Lower lobe of right lung (tissue), 2 donors: Measurements from ENCODE around the gene AKAP8L. TPM values are rescaled to one million over a fixed set of nuclear protein-coding genes. Genes with fewer than 3 reads are reported as not detected.

Source experiments
- ATAC-seq, 2 donors: fragments of 200-7000 bp; cut with Tn5 transposase; one replicate each; pipeline ENCODE4 v1.9.1; 2020 to 2022; ENCODE audit warnings: mild to moderate bottlenecking in 2 of 2, moderate library complexity in 2 of 2
- DNase-seq: peaks from one replicate; pipeline ENCODE4 v3.0.0-alpha.2; 2020
- H3K27ac ChIP-seq: fragments of 200-600 bp; one replicate; pipeline ENCODE4 v1.8.0; 2022
- H3K27me3 ChIP-seq: fragments of 200-600 bp; one replicate; pipeline ENCODE4 v1.8.0; 2022; ENCODE audit warnings: low read depth
- H3K36me3 ChIP-seq: fragments of 200-600 bp; one replicate; pipeline ENCODE4 v1.8.0; 2022; ENCODE audit warnings: mild to moderate bottlenecking
- H3K4me1 ChIP-seq: fragments of 200-600 bp; one replicate; pipeline ENCODE4 v1.8.0; 2022
- H3K4me3 ChIP-seq: fragments of 200-600 bp; one replicate; pipeline ENCODE4 v1.8.0; 2022; ENCODE audit warnings: mild to moderate bottlenecking
- H3K9me3 ChIP-seq: fragments of 200-600 bp; one replicate; pipeline ENCODE4 v1.8.0; 2022
- intact Hi-C: fragments of 100-400 bp; cut with DNase I; formaldehyde crosslinking; loops from one replicate; pipeline ENCODE4 v1.11.0; 2022
- total RNA-seq: library from RNA; stranded (reverse); fragmentation: NEBNext Ultra II Directional; extraction: Animal tissue kit (Norgen Biotek cat#: 25700); gene quantifications from one replicate; pipeline ENCODE4 v1.2.1, GENCODE V29; 2021
- TF ChIP-seq, protein P1 (sequence below): fragments of 200-600 bp; IDR thresholded peaks from one replicate; pipeline ENCODE4 v1.8.0; 2022; ENCODE audit warnings: antibody characterized with exemption, mild to moderate bottlenecking
- donor health status: DM: no; HTN: yes; CAD: no; lungs with severe emphysema.

AKAP8L gene
- total RNA-seq, 1 donor from 2014 or later, result 94.2 TPM

GRCh38 chr19:15436012-15436825 is 17.4 kb upstream of the AKAP8L start:
- no peaks in the 10 kb centered on the region for H3K36me3 ChIP-seq
- TF ChIP-seq, protein P1, sequence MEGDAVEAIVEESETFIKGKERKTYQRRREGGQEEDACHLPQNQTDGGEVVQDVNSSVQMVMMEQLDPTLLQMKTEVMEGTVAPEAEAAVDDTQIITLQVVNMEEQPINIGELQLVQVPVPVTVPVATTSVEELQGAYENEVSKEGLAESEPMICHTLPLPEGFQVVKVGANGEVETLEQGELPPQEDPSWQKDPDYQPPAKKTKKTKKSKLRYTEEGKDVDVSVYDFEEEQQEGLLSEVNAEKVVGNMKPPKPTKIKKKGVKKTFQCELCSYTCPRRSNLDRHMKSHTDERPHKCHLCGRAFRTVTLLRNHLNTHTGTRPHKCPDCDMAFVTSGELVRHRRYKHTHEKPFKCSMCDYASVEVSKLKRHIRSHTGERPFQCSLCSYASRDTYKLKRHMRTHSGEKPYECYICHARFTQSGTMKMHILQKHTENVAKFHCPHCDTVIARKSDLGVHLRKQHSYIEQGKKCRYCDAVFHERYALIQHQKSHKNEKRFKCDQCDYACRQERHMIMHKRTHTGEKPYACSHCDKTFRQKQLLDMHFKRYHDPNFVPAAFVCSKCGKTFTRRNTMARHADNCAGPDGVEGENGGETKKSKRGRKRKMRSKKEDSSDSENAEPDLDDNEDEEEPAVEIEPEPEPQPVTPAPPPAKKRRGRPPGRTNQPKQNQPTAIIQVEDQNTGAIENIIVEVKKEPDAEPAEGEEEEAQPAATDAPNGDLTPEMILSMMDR, result no peak
- H3K27me3 ChIP-seq, result no peaks in the 10 kb centered on the region
- intact Hi-C loops, result no loop called here
- no peak overlapping the region for H3K27ac ChIP-seq
- H3K4me1 ChIP-seq, result peaks cover 17% of the 10 kb centered on the region
- H3K4me3 ChIP-seq, result no peak overlapping the region
- ATAC-seq (no peak), DNase-seq (no peak)
- no peaks in the 10 kb centered on the region for H3K9me3 ChIP-seq

DNA sequence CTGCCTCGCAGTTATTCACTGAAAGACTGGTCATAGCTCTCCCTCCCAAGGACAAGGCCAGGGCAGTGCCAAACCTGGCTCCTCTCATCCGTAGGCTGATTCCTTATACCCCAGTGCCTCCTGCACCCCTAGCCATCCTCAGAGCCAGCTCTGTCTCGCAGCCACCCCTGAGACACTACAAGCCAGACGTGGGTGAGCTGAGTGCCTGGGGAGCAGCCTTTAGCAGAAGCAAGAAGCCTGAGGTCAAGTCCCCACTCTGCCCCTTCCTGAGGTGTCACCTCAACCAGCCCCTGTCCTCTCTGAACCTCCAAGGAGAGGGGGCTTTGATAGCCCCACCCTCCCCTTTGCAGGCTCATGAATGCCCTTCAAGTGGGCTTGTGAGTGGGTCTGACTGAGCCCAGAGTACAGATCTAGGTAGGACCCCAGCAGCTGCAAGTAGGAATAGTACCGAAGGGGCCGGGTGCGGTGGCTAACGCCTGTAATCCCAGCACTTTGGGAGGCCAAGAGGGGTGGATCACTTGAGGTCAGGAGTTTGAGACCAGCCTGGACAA is 14.8 kb upstream of the AKAP8L start:
- Histone ChIP-seq H3K27me3 (no peaks in the 10 kb centered on the region), H3K4me3 (peak overlapping the region; percentile 93), H3K27ac (peak overlapping the region; percentile 92), H3K9me3 (no peaks in the 10 kb centered on the region), H3K4me1 (peaks cover 38% of the 10 kb centered on the region), H3K36me3 (peaks cover 9% of the 10 kb centered on the region)
- DNase-seq, result no peak
- intact Hi-C loops, result no loop called here
- ATAC-seq, result no peak
- TF ChIP-seq, protein P1, result no peak

- H3K27me3 ChIP-seq, result no peaks in the 10 kb centered on the region
- H3K36me3 ChIP-seq, result peaks cover 15% of the 10 kb centered on the region
- TF ChIP-seq, protein P1, result no peak
- DNase-seq (peak; percentile 95), ATAC-seq (peak; percentile 97 to 98)
- H3K4me1 ChIP-seq, result peaks cover 38% of the 10 kb centered on the region
- intact Hi-C loops, result no loop called here
- peak overlapping the region; percentile 93 for H3K4me3 ChIP-seq
- peak overlapping the region; percentile 92 for H3K27ac ChIP-seq
- H3K9me3 ChIP-seq, result no peaks in the 10 kb centered on the region
Measured at GRCh38 chr19:15432629-15433518, 14.1 kb upstream of the AKAP8L start.

GRCh38 chr19:15432018-15432494 is 13.3 kb upstream of the AKAP8L start:
- Histone ChIP-seq H3K27ac (peak overlapping the region; percentile 60), H3K4me1 (peaks cover 38% of the 10 kb centered on the region), H3K36me3 (peaks cover 24% of the 10 kb centered on the region), H3K4me3 (peak overlapping the region; percentile 83), H3K27me3 (no peaks in the 10 kb centered on the region), H3K9me3 (no peaks in the 10 kb centered on the region)
- TF ChIP-seq, protein P1, result no peak
- DNase-seq, result no peak
- ATAC-seq, result no peak
- intact Hi-C loops, result no loop called here

DNA sequence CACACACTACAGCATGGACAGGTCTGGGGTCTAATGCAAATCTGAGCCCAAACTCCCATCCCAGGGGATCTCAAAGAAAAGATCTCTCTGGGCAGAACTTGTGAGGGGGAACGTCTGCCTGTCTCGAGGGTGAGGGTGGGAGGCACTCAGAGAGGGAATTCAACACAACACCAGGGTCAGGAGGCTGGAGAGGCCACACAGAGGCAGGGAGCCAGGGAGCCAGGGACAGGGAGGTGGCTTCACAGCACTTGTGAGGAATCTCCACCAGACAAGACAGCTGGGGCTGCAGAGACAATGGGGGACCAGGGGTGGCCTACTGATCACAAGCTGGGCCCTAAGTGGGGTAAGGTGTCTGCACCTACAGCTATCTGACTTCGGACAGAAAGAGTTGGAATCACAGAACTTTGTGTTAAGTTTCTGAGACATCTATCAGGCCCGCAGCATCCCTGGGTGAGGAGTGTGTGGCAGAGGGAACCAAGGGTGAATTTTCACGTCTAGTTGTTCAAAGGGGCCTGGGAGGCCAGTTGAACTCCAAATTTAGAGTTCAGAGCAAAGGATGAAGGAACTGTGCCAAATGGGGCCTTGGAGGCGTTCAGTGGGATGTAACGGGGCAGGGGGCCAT is 12.7 kb upstream of the AKAP8L start:
- H3K9me3 ChIP-seq, result no peaks in the 10 kb centered on the region
- ATAC-seq, result no peak
- peaks cover 38% of the 10 kb centered on the region for H3K4me1 ChIP-seq
- intact Hi-C loops, result no loop called here
- no peaks in the 10 kb centered on the region for H3K27me3 ChIP-seq
- DNase-seq, result no peak
- H3K4me3 ChIP-seq, result peak overlapping the region; percentile 83
- peaks cover 29% of the 10 kb centered on the region for H3K36me3 ChIP-seq
- H3K27ac ChIP-seq, result peak overlapping the region; percentile 60
- TF ChIP-seq, protein P1, result no peak
